Osteoblast (primary cell): Measurements from ENCODE around the gene ZSCAN5B. TPM values are rescaled to one million over a fixed set of nuclear protein-coding genes. Genes with fewer than 3 reads are reported as not detected.
"Not testable (repeated sequence)": the region's sequence is repeated elsewhere in the genome, so short reads cannot be mapped to it uniquely, and the experiment has no call there.

Source experiments
- DNase-seq: peaks from one replicate; pipeline ENCODE4 v3.0.0; 2011; ENCODE audit warnings: low spot score, mixed read lengths; ENCODE audit not compliant: insufficient read length; ENCODE audit errors: missing footprints
- H2AFZ ChIP-seq: 2 replicates; pipeline ENCODE4 v1.6.0; 2011; ENCODE audit warnings: mild to moderate bottlenecking, low read length
- H3K27ac ChIP-seq: 2 replicates; pipeline ENCODE4 v1.5.1; 2011; ENCODE audit warnings: mild to moderate bottlenecking, low read depth, low read length, moderate library complexity
- H3K27me3 ChIP-seq: 2 replicates; pipeline ENCODE4 v1.6.0; 2012; ENCODE audit warnings: mild to moderate bottlenecking, control low read depth, inconsistent platforms, low read length, moderate library complexity; ENCODE audit not compliant: insufficient read depth
- H3K36me3 ChIP-seq: 2 replicates; pipeline ENCODE4 v1.5.1; 2011; ENCODE audit warnings: mild to moderate bottlenecking, low read length, control low read depth, moderate library complexity; ENCODE audit not compliant: insufficient read depth
- H3K4me1 ChIP-seq: 2 replicates; pipeline ENCODE4 v1.5.1; 2011; ENCODE audit warnings: mild to moderate bottlenecking, low read length, control low read depth, moderate library complexity; ENCODE audit not compliant: insufficient read depth
- H3K4me2 ChIP-seq: 2 replicates; pipeline ENCODE4 v1.6.0; 2011; ENCODE audit warnings: mild to moderate bottlenecking, low read length; ENCODE audit not compliant: insufficient read depth
- H3K4me3 ChIP-seq: fragments of 200-600 bp; sonication (generic); 3 replicates; pipeline ENCODE4 v1.5.1; 2012; ENCODE audit warnings: mild to moderate bottlenecking, low read length, inconsistent platforms; ENCODE audit not compliant: insufficient read depth
- H3K79me2 ChIP-seq: 2 replicates; pipeline ENCODE4 v1.6.0; 2012; ENCODE audit warnings: mild to moderate bottlenecking, low read length, control low read depth, inconsistent platforms; ENCODE audit not compliant: insufficient read depth
- H3K9me3 ChIP-seq: 2 replicates; pipeline ENCODE4 v1.5.1; 2011; ENCODE audit warnings: low read depth, low read length, control low read depth
- H4K20me1 ChIP-seq: 2 replicates; pipeline ENCODE4 v1.6.0; 2012; ENCODE audit warnings: mild to moderate bottlenecking, low read length, control low read depth; ENCODE audit not compliant: insufficient read depth
- total RNA-seq: library from RNA; depleted of rRNA; stranded (reverse); fragments of >200 nt; gene quantifications from 2 replicates; pipeline ENCODE4 v1.2.3, GENCODE V29; 2012
- TF ChIP-seq, protein P1 (sequence below): IDR thresholded peaks from 2 replicates; pipeline ENCODE4 v1.5.1; 2011; ENCODE audit warnings: mild to moderate bottlenecking, low read depth, low read length, moderate library complexity; ENCODE audit errors: extremely low read depth

Gene ZSCAN5B
- total RNA-seq, 1 donor, result under 0.01 TPM

DNA sequence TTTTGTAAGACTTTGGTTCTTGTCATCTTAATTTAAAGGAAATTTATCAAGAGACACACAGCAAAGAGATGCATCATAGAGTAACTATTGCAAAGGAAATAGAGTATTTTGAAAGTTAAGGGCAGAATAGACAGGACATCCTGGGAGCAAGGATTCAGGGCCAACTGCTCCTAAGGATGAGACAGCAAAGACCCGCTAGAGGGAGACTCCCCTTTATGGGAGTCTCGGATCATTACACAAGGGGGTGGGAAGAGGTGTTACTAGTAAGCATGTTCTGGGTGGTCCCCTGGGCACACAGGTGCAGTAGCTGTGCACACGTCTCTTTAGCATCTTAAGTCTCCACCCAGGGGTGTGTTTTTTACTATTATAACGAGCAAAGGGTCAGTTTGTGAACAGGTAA, 14.1 kb upstream of the ZSCAN5B start:
- Histone ChIP-seq H3K9me3 (no peaks in the 10 kb centered on the region), H3K4me2 (no peak overlapping the region), H3K27ac (no peak overlapping the region), H3K4me1 (no peaks in the 10 kb centered on the region), H3K79me2 (no peaks in the 10 kb centered on the region), H2AFZ (no peak overlapping the region), H3K36me3 (no peaks in the 10 kb centered on the region), H3K27me3 (no peaks in the 10 kb centered on the region), H3K4me3 (no peak overlapping the region), H4K20me1 (no peaks in the 10 kb centered on the region)
- DNase-seq, result no peak
- TF ChIP-seq, protein P1, sequence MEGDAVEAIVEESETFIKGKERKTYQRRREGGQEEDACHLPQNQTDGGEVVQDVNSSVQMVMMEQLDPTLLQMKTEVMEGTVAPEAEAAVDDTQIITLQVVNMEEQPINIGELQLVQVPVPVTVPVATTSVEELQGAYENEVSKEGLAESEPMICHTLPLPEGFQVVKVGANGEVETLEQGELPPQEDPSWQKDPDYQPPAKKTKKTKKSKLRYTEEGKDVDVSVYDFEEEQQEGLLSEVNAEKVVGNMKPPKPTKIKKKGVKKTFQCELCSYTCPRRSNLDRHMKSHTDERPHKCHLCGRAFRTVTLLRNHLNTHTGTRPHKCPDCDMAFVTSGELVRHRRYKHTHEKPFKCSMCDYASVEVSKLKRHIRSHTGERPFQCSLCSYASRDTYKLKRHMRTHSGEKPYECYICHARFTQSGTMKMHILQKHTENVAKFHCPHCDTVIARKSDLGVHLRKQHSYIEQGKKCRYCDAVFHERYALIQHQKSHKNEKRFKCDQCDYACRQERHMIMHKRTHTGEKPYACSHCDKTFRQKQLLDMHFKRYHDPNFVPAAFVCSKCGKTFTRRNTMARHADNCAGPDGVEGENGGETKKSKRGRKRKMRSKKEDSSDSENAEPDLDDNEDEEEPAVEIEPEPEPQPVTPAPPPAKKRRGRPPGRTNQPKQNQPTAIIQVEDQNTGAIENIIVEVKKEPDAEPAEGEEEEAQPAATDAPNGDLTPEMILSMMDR, result no peak

DNA sequence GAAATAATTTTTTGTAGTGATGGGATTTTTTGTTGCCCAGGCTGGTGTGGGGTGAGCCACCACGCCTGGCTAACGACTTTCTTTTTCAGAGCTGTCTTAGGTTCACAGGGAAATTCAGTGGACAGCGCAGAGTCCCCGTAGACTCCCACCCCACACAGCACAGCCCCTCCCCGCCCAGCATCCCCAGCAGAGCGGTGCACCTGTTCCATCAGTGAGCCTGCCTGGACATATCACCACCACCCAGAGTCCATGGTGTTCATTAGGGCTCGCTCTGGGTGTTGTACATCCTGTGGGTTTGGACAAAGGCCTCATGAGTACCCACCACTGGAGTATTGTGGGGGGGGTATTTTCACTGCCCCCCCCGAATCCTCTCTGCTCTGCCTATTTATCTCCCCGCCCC, 12.5 kb upstream of the ZSCAN5B start:
- H3K27me3 ChIP-seq, H3K79me2 ChIP-seq, H3K36me3 ChIP-seq, H4K20me1 ChIP-seq, H3K4me1 ChIP-seq, H3K4me2 ChIP-seq, H3K4me3 ChIP-seq, H3K9me3 ChIP-seq, DNase-seq, H3K27ac ChIP-seq, H2AFZ ChIP-seq: not testable (repeated sequence)

DNA sequence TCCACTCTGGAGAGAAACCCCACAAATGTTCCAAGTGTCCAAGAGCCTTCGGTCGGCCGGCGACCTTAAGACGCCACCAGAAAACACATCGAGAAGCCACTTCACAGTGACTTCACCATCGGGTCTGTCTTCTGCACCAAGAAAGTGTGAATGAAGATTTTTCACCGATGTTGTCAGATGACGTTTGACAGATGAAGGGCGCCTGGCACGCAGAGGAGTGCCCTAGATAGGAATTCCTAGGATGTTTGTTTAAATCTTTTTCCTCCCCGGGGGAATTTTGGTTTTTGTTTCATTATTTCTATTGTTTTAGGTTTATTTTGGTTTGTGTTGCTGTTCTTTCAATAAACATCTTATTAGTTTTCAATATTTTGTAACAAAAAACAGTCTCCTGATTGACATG, 11.5 kb upstream of the ZSCAN5B start:
- DNase-seq, result no peak
- Histone ChIP-seq H3K27ac (no peak overlapping the region), H3K36me3 (no peaks in the 10 kb centered on the region), H3K4me2 (no peak overlapping the region), H2AFZ (no peak overlapping the region), H3K4me1 (no peaks in the 10 kb centered on the region), H3K79me2 (no peaks in the 10 kb centered on the region), H4K20me1 (no peaks in the 10 kb centered on the region), H3K9me3 (no peaks in the 10 kb centered on the region), H3K4me3 (no peak overlapping the region), H3K27me3 (no peaks in the 10 kb centered on the region)
- TF ChIP-seq, protein P1, result no peak

- H3K79me2 ChIP-seq, result not testable (repeated sequence)
Observed at GRCh38 chr19:56207581-56207980, 10.0 kb upstream of the ZSCAN5B start.

GRCh38 chr19:56201973-56202372, 4.4 kb upstream of the ZSCAN5B start, which contains the start of gene ZSCAN5C:
ZSCAN5C (plus strand) TSS chr19:56202273; CDS start chr19:56205914, 3,641 bp downstream.
- no peaks in the 10 kb centered on the region for H3K4me1 ChIP-seq
- TF ChIP-seq, protein P1, result no peak
- no peaks in the 10 kb centered on the region for H3K9me3 ChIP-seq
- DNase-seq, result no peak
- no peaks in the 10 kb centered on the region for H3K36me3 ChIP-seq
- H3K4me3 ChIP-seq, result no peak within 1 kb of the TSS
- H3K79me2 ChIP-seq, result no peaks in the 10 kb centered on the region
- no peak within 1 kb of the TSS for H2AFZ ChIP-seq
- H3K27me3 ChIP-seq, result no peaks in the 10 kb centered on the region
- no peak within 1 kb of the TSS for H3K27ac ChIP-seq
- H4K20me1 ChIP-seq, result no peaks in the 10 kb centered on the region
- no peak within 1 kb of the TSS for H3K4me2 ChIP-seq

More at GRCh38 chr19:56207581-56207980, 10.0 kb upstream of the ZSCAN5B start:
- not testable (repeated sequence) for H2AFZ ChIP-seq, H3K4me1 ChIP-seq, DNase-seq, H3K9me3 ChIP-seq, H3K36me3 ChIP-seq, H3K4me2 ChIP-seq, H3K27me3 ChIP-seq, H4K20me1 ChIP-seq, H3K27ac ChIP-seq, H3K4me3 ChIP-seq
